IMR-90 (cell line): Measurements from ENCODE around the gene TPMT. TPM values are rescaled to one million over a fixed set of nuclear protein-coding genes. Genes with fewer than 3 reads are reported as not detected.

Experiments
- CHD1 ChIP-seq: IDR thresholded peaks from 2 replicates; pipeline ENCODE4 v1.6.1; 2012; ENCODE audit warnings: low read depth, low read length, improper control_type of control experiment
- polyA plus RNA-seq, 3 experiments: library from polyadenylated mRNA; depleted of rRNA; stranded (reverse); fragments of >200 nt; gene quantifications; 2 replicates each; pipeline ENCODE4 v1.2.3, GENCODE V29; 2012; ENCODE audit warnings: low replicate concordance in 1 of 3
- total RNA-seq: library from RNA; depleted of rRNA; stranded (reverse); fragments of >200 nt; gene quantifications from 2 replicates; pipeline ENCODE4 v1.2.3, GENCODE V29; 2012
- TF ChIP-seq, protein P1 (sequence below): fragments of 150-350 bp; IDR thresholded peaks from 2 replicates; pipeline ENCODE4 v1.6.1; 2016; ENCODE audit warnings: low read depth, mild to moderate bottlenecking, low read length, moderate library complexity, borderline replicate concordance

TPMT gene
- total and polyA plus RNA-seq, 2 of the 4 experiments (the other 2 are of a cell fraction): 10.8 to 14.1 TPM

DNA sequence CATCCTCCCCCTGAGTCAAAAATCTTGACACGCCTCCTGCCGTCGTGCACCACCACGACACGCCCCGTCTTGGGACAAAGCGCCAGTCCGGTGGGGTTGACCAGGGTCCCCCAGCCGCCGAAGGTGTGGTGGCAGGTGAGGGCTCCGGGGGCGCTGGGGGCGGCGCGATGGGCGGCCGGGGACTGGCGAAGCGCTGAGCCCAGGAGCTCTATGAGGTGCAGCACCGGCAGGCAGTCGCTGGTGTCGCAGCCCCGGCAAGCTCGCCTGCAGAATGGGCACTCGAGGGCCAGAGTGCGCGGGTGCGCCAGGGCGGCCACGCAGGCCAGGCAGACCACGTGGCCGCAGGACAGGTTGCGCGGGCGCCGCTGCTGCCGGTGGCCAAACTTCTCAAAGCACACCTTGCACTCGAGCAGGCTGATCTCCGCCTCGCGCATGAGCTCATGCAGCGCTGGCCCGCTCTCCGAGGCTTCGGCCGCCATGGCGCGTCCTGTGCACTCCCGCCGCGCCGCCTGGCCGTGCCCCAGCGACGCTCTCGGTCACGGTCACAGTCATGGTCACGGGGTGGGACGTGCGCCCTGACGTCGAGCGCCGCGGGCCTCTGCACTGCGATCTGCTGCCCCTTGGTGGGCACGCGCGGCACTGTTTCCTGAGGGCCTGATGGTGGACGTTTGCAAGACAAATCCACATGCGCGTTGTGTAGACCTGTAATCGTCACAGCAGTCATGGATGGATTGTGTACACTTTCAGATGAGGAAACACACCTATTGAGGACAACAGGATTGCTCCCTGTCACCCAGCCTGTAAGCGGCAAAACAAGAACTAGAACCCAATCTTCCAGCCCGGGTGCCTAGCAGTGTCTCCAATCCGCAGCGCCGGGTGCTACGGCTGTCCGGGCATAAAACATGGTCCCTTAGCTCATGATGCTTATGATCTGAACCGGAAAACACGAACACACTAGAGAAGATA, 32.5 kb downstream of the TPMT start, which contains the start of gene NHLRC1 (continued):
- TF ChIP-seq CHD1: no peak
- TF ChIP-seq, protein P1, sequence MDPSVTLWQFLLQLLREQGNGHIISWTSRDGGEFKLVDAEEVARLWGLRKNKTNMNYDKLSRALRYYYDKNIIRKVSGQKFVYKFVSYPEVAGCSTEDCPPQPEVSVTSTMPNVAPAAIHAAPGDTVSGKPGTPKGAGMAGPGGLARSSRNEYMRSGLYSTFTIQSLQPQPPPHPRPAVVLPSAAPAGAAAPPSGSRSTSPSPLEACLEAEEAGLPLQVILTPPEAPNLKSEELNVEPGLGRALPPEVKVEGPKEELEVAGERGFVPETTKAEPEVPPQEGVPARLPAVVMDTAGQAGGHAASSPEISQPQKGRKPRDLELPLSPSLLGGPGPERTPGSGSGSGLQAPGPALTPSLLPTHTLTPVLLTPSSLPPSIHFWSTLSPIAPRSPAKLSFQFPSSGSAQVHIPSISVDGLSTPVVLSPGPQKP: no peak
